Measurements from ENCODE around the gene ATRAID. TPM values are rescaled to one million over a fixed set of nuclear protein-coding genes. Genes with fewer than 3 reads are reported as not detected.

The ATRAID gene
- total and polyA plus RNA-seq, 2 donors (not counting 3 experiments of a cell fraction or from before 2014, with no cell fraction given) = 84.3 to 283 TPM

- BruUV-seq (replicated peaks) = TSS peak; percentile 78
- peaks cover 26 to 53% of the 10 kb centered on the region in 2 experiments for H3K36me3 ChIP-seq (ENCODE audit: control insufficient read depth in 2 of 2, extremely low read depth in 1 of 2, insufficient read depth in 2 of 2, low read length in 2 of 2)
These were observed 31.7 kb downstream of the ATRAID start for GRCh38 chr2:27243391-27244130.

More at GRCh38 chr2:27243391-27244130, 31.7 kb downstream of the ATRAID start:
- Histone ChIP-seq H3K9ac (replicated peaks; ENCODE audit: extremely low read depth, insufficient read depth, low read length) (no peak overlapping the region), H2AFZ (ENCODE audit: low read depth, low read length) (no peak overlapping the region), H4K20me1 (replicated peaks; ENCODE audit: control insufficient read depth, extremely low read depth, insufficient read depth, low read length) (no peaks in the 10 kb centered on the region), H3K27me3 (ENCODE audit: control insufficient read depth in 2 of 2, insufficient read depth in 2 of 2, low read length in 2 of 2) (no peaks in the 10 kb centered on the region), H3K4me1 (ENCODE audit: control insufficient read depth, extremely low read depth, insufficient read depth, low read length) (no peaks in the 10 kb centered on the region), H3K4me2 (ENCODE audit: insufficient read depth, low read length) (no peak overlapping the region), H3K27ac (ENCODE audit: insufficient read depth, low read depth, low read length) (no peak overlapping the region), H3K9me1 (replicated peaks; ENCODE audit: control insufficient read depth, extremely low read depth, insufficient read depth, low read length) (no peaks in the 10 kb centered on the region), H3K79me2 (ENCODE audit: control insufficient read depth, insufficient read depth, low read length) (no peaks in the 10 kb centered on the region), H3K4me3 (replicated peaks in 1 of 3; ENCODE audit: insufficient read depth in 1 of 3, low read depth in 1 of 3, low read length in 3 of 3) (no peak overlapping the region), H3K9me3 (replicated peaks; ENCODE audit: control insufficient read depth, insufficient read depth, low read length) (no peaks in the 10 kb centered on the region)
- TF ChIP-seq POLR2A (IDR thresholded peaks at IDR 0.05; ENCODE audit: low read depth, low read length) (no peak), GATA2 (IDR thresholded peaks at IDR 0.05; ENCODE audit: insufficient read depth, insufficient read length, low read depth, low read length) (no peak), CTCF (IDR thresholded peaks at IDR 0.05; ENCODE audit: extremely low read depth in 1 of 2, insufficient read depth in 1 of 2, low read depth in 1 of 2, low read length in 2 of 2) (no peak), FOS (IDR thresholded peaks at IDR 0.05; ENCODE audit: borderline replicate concordance, insufficient read depth, low read length) (no peak), POLR2AphosphoS5 (IDR thresholded peaks at IDR 0.05; ENCODE audit: insufficient read depth, low read depth, low read length) (no peak), MYC (IDR thresholded peaks at IDR 0.05; ENCODE audit: low read depth, low read length) (no peak), MAX (IDR thresholded peaks at IDR 0.05; ENCODE audit: insufficient read depth, insufficient read length) (no peak), JUN (IDR thresholded peaks at IDR 0.05; ENCODE audit: borderline replicate concordance, insufficient read depth, insufficient read length, low read depth) (no peak), EZH2 (IDR thresholded peaks at IDR 0.05; ENCODE audit: borderline replicate concordance, low read depth, low read length, severe bottlenecking) (no peak)
- intact Hi-C loops (cut with micrococcal nuclease) (no loop called here), dilution Hi-C loops (cut with MboI; ENCODE audit: extremely low pct_ligation_motif_present, low sequenced_read_pairs) (no loop called here)
- POLR2A ChIA-PET = no interaction called here
- no peak for FAIRE-seq
- CTCF ChIA-PET = no interaction called here
- no peak for DNase-seq (ENCODE audit: low read depth, low spot score)

Measured in endothelial cell of umbilical vein (primary cell).